GM12864 (cell line): ENCODE results near the gene TMEM200B.
"Not testable (repeated sequence)": the region's sequence is repeated elsewhere in the genome, so short reads cannot be mapped to it uniquely, and the experiment has no call there.

Source experiments
- DNase-seq: peaks from one replicate; pipeline ENCODE4 v3.0.0-alpha.2; 2011; ENCODE audit warnings: low read depth
- H3K4me3 ChIP-seq: 2 replicates; pipeline ENCODE4 v1.5.1; 2011; ENCODE audit warnings: mild to moderate bottlenecking, low read depth, low read length, control low read depth
- TF ChIP-seq, protein P1 (sequence below): IDR thresholded peaks from 2 replicates; pipeline ENCODE4 v1.5.1; 2011; ENCODE audit warnings: low read depth, mild to moderate bottlenecking, moderate library complexity, low read length, control low read depth, inconsistent platforms; ENCODE audit errors: missing control alignments

The TMEM200B gene

DNA sequence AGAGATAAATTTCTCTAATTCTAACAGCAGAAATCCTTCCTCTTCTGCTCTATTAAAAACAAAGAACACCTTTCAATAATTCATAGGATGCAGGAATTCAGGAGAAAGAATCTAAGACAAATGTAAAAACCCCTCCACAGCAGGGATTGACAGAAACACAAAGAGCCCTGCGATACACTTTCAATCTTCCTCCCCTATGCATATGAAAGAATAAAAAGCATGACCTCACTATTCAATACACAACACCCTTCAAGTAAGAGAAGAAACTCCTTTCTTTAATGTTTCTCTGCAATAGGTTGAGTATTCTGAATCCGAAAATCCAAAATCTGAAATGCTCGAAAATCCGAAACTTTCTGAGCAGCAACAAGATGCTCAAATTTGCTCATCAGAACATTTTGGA is 40.9 kb upstream of the TMEM200B start:
- TF ChIP-seq, protein P1, sequence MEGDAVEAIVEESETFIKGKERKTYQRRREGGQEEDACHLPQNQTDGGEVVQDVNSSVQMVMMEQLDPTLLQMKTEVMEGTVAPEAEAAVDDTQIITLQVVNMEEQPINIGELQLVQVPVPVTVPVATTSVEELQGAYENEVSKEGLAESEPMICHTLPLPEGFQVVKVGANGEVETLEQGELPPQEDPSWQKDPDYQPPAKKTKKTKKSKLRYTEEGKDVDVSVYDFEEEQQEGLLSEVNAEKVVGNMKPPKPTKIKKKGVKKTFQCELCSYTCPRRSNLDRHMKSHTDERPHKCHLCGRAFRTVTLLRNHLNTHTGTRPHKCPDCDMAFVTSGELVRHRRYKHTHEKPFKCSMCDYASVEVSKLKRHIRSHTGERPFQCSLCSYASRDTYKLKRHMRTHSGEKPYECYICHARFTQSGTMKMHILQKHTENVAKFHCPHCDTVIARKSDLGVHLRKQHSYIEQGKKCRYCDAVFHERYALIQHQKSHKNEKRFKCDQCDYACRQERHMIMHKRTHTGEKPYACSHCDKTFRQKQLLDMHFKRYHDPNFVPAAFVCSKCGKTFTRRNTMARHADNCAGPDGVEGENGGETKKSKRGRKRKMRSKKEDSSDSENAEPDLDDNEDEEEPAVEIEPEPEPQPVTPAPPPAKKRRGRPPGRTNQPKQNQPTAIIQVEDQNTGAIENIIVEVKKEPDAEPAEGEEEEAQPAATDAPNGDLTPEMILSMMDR, result no peak
- no peak overlapping the region for H3K4me3 ChIP-seq
- no peak for DNase-seq

DNA sequence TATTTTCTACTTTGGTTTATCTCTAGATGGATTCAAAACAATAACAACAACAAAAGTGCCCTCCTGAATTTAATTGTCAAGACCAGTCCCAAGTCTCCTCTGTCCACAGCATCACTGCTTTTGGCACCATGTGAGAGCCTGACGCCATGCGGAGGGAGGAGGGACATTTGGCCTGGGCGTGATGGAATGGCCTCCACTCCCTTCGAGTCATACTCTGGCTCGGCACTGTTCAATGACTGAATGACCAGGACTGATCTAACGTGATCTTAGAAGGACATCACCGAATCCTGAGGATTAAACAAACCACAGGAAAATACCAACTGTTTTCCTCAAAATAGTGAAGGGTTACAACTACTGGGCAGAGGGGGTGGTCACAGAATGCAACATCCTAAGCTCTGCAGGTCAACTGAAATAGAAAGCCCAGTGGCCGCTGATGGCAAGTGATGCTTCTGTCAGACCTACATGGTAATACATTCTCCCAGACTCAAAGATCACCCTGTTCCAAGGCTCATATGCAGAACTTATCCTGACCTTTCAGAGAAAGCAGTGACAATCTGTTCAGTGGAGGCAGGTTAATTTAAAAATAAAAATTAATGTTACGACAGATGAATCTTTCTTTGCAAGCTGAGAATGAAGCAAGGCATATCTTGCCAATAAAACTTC is 38.9 kb upstream of the TMEM200B start:
- no peak overlapping the region for H3K4me3 ChIP-seq
- TF ChIP-seq, protein P1, result no peak

DNA sequence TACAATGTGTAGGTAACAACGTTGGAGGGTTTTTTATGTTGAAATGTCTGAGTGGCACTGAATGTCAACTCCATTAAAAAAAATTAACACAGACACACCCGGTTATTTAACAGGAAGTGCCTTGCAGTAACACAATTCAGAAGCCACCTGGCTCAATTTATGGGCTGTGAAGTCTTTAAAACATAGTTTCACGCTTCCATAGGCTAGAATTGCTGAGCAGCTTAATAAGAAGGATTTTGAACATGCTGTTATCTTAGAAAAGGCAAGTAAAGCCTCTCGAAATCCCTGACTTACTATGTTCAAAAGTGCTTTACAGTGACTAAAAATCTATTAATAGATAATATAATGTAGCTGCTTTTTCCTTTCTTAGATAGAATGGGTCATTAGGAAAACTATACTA is 38.3 kb upstream of the TMEM200B start:
- DNase-seq, result no peak
- TF ChIP-seq, protein P1, result no peak
- H3K4me3 ChIP-seq, result no peak overlapping the region

More for the DNA sequence above, 38.9 kb upstream of the TMEM200B start:
- DNase-seq, result no peak

DNA sequence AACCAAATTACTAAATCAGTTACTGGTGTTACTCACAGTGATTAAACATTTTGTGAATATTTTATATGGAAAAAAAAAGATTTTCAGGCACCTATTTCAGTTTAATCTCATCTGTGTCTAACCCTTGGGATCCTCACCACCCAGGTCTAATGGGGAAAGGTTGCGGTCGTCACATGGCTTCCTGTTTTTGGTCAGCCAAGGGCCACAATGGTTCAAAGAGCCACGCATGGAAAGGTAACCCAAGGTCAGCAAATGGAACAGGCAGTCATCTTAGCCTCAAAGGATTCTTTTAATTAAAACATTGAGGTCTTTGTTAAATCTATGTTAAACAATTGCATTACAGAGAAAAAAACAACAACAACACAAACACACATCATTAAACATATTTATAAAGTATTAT is 36.1 kb upstream of the TMEM200B start:
- no peak for DNase-seq
- TF ChIP-seq, protein P1, result no peak
- no peak overlapping the region for H3K4me3 ChIP-seq

DNA sequence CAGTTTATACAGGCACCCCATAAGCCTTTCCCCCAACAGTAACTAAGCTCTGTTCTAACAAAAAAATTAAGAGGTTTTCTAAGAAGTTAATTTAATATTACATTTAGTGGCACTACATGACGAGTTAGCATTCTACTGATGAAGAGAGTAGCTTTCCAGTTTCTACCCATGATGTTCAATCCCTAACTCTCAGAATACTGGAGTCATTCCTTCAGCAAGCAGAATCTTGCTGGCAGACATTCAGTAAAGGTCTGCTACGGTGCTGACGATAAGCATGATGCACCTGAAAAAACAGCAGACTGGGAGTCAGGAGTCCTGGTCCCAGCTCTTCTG is 33.5 kb upstream of the TMEM200B start:
- DNase-seq, result no peak
- H3K4me3 ChIP-seq, result no peak overlapping the region
- TF ChIP-seq, protein P1, result no peak

DNA sequence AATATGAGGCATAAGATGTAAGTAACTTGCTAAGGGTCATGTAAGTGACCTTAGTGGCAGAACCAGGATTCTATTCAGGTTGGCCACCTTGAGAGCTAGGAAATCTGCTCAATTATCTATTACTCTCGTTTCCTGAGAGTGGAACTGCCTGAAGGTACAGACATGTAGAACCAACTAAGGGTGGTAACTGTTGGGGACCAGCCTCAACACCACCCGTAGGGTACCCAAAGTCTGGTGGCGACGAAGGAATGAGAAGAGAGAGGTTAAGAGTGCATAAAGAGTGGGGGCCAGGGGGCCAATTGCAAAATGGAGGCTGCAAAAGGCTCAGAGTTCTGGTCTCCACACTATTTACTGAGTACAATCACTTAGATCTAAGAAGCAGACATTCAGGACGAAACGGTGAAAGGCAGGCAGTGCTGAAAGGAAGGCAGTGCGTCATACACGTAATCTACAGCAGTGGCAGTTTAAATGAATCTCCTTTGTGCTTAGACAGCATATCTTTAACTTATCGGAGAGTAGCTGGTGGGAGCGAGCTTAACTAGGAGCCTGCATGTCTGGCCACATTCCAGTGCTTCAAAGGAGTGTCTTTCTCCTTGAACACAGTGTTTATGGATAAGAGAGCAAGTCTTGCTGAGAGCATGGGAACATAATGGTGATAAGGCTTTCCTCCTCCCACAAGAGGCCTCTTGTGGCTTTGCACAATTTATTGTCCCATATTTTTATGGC is 33.0 kb upstream of the TMEM200B start:
- TF ChIP-seq, protein P1, result no peak
- no peak for DNase-seq
- H3K4me3 ChIP-seq, result no peak overlapping the region

DNA sequence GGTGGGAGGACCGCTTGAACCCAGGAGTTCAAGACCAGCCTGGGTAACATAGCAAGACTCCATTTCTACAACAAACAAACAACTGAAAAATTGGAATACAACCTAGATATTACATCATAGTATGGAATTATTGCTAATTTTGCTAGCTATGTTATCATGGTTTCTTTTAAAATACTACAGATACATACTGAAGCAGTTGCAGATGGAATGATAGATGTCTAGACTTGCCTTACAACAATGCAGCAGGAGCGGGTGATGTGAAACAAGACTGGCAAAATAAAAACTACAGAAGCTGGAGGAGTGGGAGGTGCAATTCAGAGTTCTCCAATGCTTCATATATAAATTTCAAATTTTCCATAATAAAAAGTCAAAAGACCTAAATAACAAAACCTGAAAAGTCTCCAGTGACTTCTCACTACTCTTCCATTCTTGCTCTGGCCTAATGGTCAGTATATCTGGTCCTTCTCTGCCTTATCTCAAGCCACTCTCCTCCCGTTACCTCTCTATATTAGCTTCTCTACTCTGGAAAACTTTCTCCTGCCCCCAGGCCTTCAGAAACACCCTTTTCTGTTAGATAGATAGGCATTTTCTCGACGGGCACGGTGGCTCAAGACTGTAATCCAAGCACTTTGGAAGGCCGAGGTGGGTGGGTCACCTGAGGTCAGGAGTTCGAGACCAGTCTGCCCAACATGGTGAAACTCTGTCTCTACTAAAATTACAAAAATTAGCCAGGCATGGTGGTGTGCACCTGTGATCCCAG is 28.5 kb upstream of the TMEM200B start:
- DNase-seq, result no peak
- TF ChIP-seq, protein P1, result no peak
- no peak overlapping the region for H3K4me3 ChIP-seq

DNA sequence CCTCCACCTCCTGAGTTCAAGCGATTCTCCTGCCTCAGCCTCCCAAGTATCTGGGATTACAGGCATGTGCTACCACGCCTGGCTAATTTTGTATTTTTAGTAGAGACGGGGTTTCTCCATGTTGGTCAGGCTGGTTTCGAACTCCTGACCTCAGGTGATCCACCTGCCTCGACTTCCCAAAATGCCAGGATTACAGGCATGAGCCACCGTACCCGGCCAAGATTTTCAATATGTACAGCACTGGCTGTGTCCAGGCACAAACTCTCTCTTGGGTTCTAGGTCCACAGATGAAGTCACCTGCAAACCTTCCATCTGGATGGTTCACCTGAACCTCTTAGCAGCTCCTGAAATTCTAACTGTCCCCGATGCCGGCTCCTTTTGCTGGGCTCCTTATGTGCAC is 26.6 kb upstream of the TMEM200B start:
- not testable (repeated sequence) for DNase-seq, H3K4me3 ChIP-seq
